ENCODE measurements around the gene COMMD10.

The COMMD10 gene

DNA sequence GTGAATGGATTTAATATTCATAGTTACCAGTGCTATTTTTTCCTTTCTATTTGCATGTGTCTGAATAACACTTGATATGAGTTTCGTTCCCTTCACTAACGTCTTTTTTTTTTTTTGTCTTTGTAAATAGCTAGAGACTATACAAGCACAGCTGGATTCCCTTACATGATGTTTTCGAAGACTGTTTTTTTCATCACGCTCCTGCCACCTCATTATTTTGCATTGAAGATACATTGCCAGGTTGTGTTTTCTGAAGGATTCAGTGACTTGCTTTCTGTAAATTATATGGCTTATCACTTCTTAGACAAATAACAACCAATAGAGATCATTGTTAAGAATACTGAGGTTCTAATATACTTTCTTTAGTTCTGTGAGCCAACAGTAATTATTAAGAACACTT, 207.5 kb downstream of the COMMD10 start:
- DNase-seq (ENCODE audit: low read depth), result no peak

DNA sequence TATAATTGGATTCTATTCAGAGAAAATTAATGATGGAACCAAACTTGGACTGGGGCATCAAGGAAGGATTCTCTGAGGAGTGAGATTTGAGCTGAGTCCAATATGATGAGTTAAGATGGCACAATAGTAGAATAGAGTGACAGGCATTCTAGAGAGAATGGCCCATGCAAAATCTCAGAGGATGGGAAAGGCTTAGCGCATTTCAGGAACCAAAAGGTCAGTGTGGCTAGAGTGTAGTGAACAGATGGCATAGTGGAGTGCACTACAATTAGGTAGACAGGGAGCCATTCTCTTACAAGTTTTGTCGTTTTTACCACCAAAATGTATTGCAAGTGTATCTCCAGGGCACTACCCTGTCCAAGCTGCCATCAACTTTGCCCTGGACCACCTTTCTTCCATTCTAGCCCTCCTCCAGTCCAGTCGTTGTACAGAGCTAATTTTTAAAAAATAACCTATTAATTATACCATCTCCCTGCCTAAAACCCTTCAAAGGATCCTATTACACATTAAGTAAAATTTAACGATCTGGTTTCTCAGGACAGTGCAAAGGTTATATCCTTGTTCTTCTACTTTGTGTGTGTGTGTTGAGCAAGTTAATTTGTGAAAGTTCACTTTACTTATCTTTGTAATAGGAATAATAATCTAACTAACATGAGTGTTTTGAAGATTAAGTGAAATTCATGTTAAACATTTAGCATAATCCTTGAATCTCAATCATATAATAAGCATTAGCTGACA, 211.7 kb downstream of the COMMD10 start:
- DNase-seq (ENCODE audit: low read depth), result no peak

DNA sequence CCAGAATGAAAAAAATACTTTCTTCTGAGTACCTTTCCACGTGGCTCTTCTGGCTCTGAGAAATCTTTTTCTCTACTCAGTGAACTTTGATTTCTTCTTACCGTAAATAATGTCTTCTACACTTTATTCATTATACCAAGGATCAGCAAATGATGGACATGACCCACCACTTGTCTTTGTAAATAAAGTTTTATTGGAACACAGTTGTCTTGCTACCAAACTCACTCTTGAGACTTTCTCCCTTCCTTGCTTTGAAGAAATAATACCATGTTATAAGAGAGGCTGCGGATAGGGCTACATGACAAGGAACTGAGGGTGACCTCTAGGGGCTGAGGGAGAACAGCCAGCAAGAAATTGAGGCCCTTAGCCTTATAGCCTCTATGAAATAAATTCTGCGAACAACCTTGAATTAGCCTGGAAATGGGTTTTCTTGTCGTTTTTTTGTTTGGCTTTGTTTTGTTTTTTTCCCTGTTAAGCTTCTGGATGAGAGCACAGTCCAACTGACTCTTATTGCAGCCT, 212.5 kb downstream of the COMMD10 start:
- DNase-seq (ENCODE audit: low read depth), result no peak

DNA sequence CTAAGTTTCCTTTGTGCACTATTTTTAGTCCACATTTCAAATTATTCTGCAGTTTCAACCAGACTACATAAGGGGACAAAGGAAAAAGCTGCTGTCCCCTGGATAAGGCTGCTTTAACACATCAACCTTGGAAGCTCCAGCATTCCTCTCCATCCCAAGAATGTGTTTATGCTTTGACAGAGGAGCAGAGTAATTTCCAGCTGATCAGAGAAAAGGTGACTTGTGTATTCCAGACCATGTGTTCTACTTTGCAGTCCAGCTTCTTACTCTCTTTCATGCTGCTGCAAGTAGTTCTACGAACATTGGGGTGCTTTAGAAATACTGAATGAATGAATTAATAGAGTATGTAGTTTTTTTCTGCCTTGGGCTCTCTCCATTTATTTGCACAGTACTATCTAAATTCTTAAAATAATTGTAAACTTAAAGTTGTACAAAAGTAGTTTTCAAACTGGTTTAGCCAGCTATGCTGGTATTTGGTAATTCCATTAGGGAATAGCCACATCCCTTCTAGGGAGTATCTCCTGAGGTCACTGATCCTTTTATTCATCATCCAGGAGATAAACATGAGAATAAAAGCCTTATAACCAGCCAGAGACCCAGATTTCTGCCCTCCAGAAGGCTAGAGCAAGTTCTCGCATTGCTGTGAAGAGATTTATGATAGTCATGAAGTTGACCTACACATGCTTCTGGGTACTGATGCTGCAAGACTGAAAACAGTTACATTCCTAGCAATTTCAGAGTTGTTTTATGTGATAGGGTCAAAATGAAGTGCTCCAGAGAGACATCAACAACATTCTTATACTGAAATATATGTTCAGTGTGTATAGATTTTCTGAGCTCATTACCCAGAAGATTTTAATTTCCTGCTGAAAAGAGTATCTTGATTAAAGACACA, 215.2 kb downstream of the COMMD10 start:
- DNase-seq (ENCODE audit: low read depth), result no peak

DNA sequence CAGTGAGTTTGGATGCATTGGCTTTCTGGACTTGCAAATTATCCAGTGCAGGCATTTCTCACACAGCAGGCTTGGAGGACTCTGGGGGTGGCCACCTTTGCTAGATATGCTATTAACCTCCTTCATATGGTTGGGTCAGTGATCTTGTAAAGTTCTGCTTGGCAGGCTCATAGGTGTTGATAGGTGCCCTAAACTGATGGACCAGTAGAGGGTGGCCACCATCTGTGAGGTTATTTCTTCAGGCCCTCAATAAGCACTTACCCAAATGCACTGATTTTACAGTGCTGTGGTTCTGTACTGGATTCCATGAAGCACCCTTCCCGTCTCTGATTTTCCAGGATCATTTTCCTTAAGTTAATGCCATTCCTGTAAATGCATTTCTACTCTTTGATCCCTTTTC, 216.3 kb downstream of the COMMD10 start:
- DNase-seq (ENCODE audit: low read depth), result no peak

DNA sequence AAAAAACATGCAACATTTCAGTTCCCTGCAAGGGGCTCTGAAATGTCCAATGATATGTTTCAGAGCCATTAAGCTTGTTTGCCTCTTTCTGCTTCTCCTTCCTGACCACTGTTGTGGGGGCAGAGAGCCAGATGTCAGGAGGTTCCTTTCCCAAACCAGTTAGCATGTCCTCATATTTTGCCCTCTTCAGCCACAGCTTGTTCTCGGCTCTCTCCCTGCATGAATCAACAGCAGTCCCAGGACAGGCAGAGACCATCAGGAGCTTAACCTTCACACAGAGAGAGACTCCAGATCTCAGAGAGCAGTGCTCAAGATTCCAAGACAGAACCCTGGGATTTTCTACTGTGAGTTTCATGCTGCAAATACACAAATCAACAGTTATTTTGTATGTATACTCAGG, 218.5 kb downstream of the COMMD10 start:
- DNase-seq (ENCODE audit: low read depth), result no peak

DNA sequence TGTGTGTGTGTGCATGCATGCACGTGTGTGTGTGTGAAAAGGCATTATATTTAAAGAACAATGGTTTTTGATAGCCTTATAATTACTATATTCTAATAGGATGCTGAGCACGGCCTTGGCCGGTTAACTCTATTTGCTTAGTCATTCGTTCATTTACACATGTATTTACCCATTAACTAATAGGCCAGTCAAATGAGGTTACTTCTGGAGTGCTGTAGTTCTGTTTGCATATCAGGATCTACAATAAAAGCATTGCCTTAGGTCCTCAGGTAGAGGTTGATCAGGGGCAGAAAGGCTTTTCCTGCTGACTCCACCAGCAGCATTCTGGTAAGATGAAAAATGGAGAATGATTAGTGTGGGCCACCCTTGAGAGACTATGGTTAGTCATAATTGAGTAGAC, 219.0 kb downstream of the COMMD10 start:
- DNase-seq (ENCODE audit: low read depth), result no peak

DNA sequence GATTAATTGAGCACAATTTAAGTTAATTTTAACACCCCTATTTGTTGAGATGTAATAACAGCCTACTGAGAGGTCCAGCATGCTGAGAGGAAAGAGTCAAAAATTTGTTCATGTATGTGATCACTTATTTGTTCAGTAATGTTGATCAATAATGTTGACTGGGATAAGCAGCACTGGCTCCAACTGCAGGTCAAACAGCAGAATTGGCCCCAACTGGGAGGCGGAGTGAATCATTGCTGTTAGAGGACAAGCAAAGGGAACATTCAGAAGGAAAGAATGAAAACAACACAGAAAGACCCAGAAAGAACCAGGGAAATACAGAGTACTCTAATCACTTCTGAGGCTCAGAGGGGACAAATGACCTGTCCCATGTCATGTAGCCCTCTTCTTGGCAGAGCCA, 221.1 kb downstream of the COMMD10 start:
- no peak for DNase-seq (ENCODE audit: low read depth)

DNA sequence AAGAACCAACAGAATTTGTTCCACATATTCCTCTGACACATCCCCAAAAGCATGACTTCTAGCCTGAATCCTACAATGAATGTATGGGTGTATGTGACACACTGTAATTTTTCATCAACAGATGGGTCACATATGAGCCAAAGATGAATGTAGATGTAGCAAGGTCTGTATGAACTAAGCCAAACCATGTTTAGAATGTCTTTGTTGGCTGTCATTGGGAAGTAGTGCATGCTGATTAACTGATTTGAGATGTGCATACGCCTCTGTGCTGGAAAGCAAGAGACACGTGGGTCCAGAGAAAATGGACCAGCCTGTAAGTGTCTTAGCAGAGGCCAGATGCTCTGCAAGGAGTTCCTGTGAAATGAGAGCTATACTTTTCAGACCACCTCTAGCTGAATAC, 222.0 kb downstream of the COMMD10 start:
- no peak for DNase-seq (ENCODE audit: low read depth)

DNA sequence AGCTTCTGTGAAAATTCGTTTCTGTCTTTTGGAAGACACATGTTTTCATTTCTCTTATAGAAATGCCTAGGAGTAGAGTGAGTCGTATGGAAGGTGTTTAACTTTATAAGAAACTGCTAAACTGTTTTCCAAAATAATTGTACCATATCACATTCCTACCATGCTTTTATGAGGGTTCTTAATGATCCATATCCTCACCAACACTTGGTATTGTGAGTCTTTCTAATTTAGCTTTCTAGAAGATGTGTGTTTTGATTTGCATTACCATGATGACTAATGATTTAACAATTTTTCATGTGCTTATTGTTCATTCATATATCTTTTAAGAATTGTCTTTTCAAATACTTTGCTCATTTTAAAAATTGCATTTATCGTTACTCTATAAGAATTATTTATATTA, 223.6 kb downstream of the COMMD10 start:
- no peak for DNase-seq (ENCODE audit: low read depth)

DNA sequence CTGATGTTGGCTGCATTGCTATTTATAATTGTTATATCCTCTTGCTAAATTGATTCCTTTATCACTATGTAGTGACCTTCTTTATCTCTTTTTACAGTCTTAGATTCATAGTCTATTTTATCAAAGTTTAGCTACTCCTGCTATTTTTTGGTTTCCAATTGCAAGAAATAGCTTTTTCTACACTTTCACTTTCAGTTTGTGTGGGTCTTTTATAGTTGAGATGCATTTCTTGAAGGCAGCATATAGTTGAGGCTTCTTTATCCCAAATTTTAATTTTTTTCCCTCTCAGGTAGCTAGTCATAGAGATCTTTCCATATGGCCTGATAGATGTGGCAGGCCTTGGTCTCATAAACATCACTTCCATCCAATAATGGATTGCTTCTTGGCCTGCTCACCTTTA, 228.5 kb downstream of the COMMD10 start:
- no peak for DNase-seq (ENCODE audit: low read depth)

DNA sequence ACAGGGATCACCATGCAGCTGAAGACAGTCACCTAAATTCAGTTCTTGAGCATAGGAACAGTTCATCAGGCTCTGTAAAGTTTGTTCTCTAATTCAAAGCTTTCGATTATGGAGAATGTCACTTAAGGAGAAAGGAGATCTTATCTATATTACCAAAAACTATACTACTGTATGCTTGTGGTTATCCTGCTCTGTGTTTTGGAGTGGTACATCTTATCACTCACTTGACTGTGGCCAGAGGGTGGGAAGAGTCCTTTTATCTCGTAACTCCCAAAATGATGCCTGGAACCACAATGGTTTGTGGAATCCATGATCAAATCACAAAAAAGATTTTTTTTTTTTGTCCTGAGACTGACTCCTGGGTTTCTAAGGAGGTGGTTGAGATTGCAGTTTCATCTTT, 230.7 kb downstream of the COMMD10 start:
- no peak for DNase-seq (ENCODE audit: low read depth)

DNA sequence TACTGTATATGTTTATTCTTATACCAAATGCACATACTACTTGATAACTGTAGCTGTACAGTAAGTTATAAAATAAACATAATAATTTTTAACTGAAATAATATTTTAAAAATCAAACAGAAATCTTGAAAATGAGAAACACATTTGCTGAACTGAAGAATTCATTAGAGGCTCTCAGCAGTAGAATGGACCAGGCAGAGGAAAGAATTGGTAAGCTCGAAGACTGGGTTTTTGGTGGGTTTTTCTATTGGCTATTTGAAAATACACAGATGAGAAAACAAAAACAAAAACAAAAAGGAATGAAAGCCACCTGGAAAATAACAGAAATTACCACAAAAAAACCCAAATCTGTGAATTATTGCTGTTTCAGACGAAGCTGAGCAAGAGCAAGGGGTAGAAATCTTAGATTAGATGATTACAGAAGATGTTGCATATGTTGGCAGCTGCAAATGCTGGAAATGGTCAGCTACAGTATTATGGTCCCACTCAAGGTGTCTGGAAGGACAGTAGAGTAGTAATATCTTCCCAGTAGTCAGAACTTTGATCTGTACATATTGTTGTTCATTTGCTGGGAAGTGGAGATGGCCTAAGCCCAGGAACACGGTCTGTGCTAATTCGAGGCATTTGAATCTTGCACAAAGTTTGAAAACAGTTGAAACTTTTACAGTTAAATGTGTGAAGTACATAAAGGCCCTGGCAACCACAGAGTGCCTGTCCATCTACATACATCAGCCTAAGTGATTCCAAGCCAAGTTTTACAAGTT, 233.4 kb downstream of the COMMD10 start:
- no peak for DNase-seq (ENCODE audit: low read depth)

DNA sequence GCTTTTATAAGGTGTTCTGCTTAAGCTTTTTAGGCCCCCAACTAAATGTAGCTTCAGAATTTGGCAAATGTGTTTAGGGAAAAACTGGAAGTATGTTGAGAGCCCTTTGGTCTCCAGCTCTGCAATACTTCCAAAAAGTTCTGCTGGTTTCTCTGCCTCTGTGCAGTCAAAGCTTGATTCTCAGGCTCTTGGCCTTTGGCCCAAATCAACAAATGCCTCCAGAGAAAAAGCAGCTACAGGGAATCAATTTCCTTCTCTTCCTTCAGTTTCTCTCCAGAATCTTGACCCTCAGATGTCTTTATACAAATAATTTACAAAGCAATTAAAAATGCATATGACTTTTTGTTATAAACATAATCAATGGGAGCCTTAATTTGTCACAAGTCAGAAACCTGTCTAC, 235.7 kb downstream of the COMMD10 start:
- DNase-seq (ENCODE audit: low read depth), result no peak

DNA sequence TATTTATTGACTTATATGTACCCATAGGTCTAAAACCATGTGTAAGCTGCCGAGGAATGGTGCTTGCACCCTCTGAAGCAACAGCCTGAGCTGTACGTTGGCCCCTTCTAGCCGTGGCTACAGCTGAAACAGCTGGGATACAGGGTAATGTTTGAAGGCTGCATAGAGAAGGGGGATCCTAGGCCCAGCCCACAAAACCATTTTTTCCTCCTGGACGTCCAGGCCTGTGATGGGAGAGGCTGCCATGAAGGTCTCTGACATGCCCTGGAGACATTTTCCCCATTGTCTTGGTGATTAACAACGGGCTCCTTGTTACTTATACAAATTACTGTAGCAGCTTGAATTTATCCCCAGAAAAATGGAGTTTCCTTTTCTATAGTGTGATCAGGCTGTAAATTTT, 244.7 kb downstream of the COMMD10 start:
- no peak for DNase-seq (ENCODE audit: low read depth)

DNA sequence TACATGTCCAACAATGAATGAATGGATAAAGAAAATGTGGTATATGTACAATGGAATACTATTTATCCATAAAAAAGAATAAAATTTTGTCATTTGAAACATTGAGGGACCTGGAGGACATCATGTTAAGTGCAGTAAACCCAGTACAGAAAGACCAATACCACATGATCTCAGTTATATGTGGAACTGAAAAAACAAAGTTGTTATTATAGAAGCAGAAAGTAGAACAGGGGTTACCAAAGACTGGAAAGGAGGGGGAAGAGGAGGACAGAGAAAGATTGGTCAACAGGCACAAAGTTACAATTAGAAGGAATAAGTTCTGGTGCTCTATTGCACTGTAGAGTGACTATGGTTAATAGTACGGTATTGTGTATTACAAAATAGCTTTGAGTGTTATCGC, 256.0 kb downstream of the COMMD10 start:
- DNase-seq (ENCODE audit: low read depth), result no peak
